ENCODE data around the gene RAI1.

The RAI1 gene

DNA sequence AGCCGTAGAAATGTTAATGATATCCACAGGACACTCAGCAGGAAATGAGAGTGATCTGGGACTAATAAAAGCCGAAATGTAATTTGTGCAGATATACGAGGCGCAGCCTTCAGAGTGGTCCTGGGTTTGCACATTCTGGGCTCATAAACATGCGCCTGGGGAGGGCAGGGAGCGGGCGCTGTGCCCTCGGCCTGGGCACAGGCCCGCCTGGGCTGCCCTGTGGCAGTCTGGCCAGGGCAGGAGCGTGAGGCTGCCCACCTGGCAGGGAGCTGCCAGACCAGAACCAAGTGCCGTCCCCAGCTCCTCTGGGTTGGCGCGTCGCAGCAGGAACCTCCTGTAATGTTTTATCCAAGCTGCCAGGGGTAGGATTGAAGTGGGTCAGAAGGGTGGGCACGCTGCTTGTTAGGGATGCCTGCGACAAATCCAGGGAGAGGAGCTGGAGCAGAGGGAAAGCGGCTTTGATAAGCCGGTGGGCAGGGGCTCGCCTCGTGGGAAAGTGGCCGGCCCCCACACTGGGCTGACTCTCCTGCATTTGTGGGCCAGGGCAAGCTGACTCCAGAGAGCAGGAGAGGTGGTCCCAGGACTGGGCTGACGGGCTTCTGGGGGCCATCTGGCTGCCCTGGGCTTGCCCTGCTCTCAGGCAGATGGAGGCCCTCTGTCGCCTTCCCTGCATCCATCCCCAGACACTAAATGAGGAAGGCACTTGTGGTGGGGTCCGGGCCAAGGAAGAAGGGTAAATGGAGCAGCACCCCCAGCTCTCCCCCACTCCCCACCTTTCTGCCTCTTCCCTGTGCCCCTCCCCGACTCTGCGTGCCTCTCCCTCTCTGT is 109.6 kb downstream of the RAI1 start:
- no peak for DNase-seq (ENCODE audit: low spot score)
- TF ChIP-seq, protein P1, sequence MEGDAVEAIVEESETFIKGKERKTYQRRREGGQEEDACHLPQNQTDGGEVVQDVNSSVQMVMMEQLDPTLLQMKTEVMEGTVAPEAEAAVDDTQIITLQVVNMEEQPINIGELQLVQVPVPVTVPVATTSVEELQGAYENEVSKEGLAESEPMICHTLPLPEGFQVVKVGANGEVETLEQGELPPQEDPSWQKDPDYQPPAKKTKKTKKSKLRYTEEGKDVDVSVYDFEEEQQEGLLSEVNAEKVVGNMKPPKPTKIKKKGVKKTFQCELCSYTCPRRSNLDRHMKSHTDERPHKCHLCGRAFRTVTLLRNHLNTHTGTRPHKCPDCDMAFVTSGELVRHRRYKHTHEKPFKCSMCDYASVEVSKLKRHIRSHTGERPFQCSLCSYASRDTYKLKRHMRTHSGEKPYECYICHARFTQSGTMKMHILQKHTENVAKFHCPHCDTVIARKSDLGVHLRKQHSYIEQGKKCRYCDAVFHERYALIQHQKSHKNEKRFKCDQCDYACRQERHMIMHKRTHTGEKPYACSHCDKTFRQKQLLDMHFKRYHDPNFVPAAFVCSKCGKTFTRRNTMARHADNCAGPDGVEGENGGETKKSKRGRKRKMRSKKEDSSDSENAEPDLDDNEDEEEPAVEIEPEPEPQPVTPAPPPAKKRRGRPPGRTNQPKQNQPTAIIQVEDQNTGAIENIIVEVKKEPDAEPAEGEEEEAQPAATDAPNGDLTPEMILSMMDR (IDR thresholded peaks at IDR 0.05; ENCODE audit: extremely low read depth, missing control alignments), result no peak

DNA sequence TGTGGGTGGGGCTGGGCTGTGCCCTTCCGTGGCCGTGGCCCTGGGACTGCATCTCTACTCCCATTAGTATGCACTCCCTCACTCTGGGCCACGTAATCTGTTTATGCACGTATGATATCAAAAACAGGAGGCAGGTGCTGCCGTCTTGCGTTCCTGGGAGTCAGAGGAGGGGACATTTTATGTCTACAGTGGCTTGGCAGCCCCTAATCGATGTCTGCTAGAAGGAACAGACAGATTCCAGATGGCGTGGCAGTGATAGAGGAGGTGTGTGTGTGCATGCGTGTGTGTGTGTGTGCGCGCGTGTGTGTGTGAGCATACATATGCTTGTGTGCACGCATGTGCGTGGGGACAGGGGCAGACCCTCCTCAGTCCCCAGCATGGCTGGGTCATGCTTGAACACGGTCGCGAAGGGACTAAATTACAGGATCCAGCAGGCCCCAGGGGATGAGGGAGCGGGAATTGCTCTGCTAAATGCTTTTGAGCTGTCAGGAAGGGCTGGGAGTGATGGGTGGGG is 110.8 kb downstream of the RAI1 start:
- TF ChIP-seq, protein P1 (IDR thresholded peaks at IDR 0.05; ENCODE audit: extremely low read depth, missing control alignments), result no peak

DNA sequence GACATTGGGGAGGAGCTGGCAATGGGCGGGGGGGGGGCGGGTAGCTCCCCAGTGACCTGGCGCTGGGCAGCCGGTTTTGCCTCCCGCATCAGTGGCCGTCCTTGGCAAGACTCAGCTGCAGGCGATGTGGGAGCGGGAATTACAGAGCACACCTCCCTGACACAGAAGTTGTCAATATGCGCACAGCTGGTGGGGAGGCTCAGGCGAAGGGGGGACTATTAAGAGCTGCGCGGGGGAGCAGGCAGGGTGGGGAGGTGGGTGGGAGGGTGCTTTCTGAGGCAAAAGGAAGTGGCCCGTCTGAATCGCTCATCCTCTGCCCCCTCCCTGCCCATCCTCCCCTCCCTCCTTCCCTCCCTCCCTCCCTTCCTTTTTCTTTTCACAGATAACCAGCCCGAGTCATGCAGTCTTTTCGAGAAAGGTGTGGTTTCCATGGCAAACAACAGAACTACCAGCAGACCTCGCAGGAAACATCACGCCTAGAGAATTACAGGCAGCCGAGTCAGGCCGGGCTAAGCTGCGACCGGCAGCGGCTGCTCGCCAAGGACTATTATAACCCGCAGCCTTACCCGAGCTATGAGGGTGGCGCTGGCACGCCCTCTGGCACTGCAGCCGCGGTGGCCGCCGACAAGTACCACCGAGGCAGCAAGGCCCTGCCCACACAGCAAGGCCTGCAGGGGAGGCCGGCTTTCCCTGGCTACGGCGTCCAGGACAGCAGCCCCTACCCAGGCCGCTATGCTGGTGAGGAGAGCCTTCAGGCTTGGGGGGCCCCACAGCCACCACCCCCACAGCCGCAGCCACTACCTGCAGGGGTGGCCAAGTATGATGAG is 111.5 kb downstream of the RAI1 start:
- DNase-seq (ENCODE audit: low spot score), result peak; percentile 74
- TF ChIP-seq, protein P1 (IDR thresholded peaks at IDR 0.05; ENCODE audit: extremely low read depth, missing control alignments), result no peak

More for the DNA sequence above, 110.8 kb downstream of the RAI1 start:
- DNase-seq (ENCODE audit: low spot score), result no peak

DNA sequence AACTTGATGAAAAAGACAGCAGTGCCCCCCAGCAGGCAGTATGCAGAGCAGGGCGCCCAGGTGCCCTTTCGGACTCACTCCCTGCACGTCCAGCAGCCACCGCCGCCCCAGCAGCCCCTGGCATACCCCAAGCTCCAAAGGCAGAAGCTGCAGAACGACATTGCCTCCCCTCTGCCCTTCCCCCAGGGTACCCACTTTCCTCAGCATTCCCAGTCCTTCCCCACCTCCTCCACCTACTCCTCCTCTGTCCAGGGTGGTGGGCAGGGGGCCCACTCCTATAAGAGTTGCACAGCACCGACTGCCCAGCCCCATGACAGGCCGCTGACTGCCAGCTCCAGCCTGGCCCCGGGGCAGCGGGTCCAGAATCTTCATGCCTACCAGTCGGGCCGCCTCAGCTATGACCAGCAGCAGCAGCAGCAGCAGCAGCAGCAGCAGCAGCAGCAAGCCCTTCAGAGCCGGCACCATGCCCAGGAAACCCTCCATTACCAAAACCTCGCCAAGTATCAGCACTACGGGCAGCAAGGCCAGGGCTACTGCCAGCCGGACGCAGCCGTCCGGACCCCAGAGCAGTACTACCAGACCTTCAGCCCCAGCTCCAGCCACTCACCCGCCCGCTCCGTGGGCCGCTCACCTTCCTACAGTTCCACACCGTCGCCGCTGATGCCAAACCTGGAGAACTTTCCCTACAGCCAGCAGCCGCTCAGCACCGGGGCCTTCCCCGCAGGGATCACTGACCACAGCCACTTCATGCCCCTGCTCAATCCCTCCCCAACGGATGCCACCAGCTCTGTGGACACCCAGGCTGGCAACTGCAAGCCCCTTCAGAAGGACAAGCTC is 112.3 kb downstream of the RAI1 start:
- no peak for DNase-seq (ENCODE audit: low spot score)
- TF ChIP-seq, protein P1 (IDR thresholded peaks at IDR 0.05; ENCODE audit: extremely low read depth, missing control alignments), result no peak

DNA sequence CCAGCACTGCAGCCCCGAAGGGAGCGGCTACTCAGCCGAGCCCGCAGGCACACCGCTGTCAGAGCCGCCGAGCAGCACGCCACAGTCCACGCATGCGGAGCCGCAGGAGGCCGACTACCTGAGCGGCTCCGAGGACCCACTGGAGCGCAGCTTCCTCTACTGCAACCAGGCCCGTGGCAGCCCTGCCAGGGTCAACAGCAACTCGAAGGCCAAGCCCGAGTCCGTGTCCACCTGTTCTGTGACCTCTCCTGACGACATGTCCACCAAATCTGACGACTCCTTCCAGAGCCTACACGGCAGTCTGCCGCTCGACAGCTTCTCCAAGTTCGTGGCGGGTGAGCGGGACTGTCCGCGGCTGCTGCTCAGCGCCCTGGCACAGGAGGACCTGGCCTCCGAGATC is 113.1 kb downstream of the RAI1 start:
- TF ChIP-seq, protein P1 (IDR thresholded peaks at IDR 0.05; ENCODE audit: extremely low read depth, missing control alignments), result no peak
- no peak for DNase-seq (ENCODE audit: low spot score)

DNA sequence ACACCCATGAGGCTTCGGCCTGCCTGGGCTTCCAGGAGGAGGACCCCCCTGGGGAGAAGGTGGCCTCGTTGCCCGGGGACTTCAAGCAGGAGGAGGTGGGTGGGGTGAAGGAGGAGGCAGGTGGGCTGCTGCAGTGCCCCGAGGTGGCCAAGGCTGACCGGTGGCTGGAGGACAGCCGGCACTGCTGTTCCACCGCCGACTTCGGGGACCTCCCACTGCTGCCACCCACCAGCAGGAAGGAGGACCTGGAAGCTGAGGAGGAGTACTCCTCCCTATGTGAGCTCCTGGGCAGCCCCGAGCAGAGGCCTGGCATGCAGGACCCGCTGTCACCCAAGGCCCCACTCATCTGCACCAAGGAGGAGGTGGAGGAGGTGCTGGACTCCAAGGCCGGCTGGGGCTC is 114.0 kb downstream of the RAI1 start:
- TF ChIP-seq, protein P1 (IDR thresholded peaks at IDR 0.05; ENCODE audit: extremely low read depth, missing control alignments), result no peak
- no peak for DNase-seq (ENCODE audit: low spot score)

Data from GM20000 (cell line).